HG03175 (cell line): ENCODE data around the gene CDCA8.

Source experiments
- ATAC-seq: cut with Tn5 transposase; IDR thresholded peaks from one replicate; pipeline ENCODE4 v1.9.1; 2021; ENCODE audit warnings: mild to moderate bottlenecking, moderate library complexity; ENCODE audit not compliant: unreplicated experiment

The CDCA8 gene

DNA sequence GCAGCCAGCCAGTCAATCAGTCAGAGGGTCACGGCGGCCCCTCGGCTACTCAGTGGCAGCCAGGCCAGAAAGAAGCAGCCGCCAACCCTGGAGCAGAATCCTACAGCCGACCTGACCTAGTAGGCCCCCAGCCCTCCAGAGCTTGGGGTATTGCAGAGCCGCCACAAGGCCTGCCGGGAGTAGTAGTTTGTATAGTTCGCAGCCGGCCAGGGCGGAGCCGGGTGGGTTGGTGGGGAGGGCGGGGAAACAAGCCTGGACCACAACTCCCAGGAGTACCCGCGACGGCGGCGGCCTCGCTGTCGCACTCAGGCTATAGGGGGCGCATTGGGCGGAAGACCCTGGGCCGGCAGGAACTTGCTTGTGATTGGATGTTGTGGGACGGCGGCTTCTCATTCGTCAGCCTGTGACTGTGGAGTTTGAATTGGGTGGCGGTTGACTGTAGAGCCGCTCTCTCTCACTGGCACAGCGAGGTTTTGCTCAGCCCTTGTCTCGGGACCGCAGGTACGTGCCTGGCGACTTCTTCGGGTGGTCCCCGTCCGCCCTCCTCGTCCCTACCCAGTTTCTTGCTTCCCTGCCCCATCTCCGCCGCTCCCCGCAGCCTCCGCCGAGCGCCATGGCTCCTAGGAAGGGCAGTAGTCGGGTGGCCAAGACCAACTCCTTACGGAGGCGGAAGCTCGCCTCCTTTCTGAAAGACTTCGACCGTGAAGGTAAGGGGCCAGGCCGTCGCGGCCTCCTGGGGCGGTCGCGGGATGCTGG is at the start of gene CDCA8:
Gene CDCA8 (plus strand): TSS at position 439 of the 756 bp plus-strand sequence. CDS start 175 bp downstream, at position 614.
- peak; percentile 82 for ATAC-seq

DNA sequence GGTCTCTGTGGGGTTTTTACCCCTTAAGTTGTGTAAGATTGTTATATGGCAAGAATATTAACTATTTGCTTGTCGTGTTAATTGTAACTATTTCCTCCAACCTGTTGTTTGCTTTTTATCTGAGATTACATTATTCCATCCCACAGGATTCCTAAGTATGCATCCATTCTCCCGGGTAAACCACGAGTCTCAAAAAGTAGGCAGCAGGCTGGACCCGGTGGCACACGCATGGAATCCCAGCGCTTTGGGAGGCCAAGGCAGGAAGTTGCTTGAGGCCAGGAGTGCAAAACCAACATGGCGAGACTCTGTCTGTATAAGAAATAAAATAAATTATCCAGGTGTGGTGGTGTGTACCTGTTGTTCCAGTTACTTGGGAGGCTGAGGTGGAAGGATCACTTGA is 45.0 kb upstream of the CDCA8 start:
- ATAC-seq = no peak

DNA sequence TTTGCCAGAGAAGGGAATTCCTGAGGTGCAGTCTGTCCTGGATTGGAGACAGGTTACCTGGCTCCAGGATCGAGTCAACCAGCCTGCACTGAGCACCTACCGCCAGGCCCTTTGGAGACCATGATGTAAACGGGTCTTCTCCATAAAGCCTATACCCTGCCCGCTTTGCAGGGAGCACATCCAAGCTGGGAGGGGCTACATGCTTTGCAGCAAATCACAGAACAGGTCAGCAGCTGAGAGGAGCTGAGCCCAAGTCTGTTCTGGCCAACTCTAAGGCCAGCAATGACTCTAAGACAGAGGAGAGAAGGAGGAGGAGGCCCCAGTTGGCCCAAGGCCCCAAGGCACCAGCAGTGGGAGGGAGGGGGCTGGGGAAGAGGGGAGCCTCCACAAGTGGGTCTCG is 42.1 kb upstream of the CDCA8 start:
- no peak for ATAC-seq

DNA sequence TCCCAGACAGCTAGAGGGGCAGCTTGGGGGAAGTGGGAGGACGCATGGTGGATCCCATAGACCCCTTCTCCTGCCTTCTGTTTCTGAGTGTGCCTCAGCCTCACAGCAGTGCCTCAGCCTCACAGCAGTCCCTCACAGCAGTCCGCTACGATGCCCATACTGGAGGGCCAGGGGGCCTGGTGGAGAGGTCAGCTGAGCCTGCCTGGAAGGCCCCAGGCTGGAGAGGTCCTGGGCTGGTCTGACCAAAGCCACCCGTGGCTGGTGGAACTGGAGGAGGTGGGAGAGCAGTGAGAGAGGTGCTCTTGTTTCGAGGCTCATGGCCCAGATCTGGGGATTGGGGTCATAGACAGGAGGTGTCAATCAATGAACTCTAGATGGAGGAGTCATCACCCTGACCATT is 41.6 kb upstream of the CDCA8 start:
- no peak for ATAC-seq

DNA sequence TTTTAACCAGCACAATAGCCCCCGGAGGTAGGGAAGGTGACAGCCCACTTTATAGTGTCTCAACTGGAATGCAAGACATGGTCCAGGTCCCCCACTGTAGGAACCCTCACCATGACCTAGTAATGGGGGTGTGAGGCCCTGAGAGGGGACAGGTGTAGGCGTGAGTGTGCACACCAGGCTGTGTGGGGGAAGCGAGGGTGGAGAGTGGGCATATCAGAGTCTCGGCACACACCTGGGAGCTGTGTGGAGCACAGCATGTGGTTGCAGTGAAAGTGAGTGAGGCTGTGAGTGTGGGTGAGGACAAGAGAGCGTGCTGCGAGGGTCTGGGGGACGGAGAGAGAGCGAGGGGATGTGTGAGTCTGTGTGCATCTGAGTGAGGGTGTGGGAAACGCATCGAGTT is 40.5 kb upstream of the CDCA8 start:
- no peak for ATAC-seq

DNA sequence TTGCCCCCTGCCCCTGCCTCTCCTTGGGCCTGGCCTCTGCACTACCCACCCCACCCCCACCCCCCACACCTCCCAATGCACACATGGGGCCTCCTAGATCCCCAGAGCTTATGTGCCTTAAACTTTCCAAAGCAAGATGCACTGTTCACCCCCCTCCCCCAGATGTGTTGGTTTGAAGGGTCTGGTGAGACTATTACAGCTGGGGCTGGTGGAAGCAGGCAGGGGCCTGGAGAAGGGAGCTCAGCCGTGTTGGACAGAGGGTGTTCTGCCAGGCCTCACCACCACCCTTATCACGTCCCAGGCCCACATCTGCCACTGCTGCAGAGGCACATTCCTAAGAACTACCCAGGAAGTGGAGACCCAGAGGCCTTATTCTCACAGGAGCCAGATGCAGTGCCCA is 39.3 kb upstream of the CDCA8 start:
- no peak for ATAC-seq

DNA sequence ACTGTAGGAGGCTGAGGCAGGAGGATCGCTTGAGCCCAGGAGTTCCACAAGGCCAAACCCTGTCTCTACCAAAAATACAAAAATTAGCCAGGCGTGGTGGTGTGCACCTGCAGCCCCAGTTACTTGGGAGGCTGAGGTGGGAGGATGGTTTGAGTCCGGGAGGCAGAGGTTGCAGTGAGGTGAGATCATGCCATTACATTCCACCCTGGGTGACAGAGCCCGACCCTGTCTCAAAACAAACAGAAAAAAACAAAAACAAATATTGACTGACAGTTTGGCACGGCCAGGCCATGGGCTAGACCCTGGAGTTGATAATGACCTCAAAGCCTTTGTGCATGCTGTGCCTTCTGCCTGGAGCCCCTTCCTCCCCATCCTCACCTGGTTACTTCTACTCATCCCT is 38.4 kb upstream of the CDCA8 start:
- ATAC-seq = no peak

DNA sequence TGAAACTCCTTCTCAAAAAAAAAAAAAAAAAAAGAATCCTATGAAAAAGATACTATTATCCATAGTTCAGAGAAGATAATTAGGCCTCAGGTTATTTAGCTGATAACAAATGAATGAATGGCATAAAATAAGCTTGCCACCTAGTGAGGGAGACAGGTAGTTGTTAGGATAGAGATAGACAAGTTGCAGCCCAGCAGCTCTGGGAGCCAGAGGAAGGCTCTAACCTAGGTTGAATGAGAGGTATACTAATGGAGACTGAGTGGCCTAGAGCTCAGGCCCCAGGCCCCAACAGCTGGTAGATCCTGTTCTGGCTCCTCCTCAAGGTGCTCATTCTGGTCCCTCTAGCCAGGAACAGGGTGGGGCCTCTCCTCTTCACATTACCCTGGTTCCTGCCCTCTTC is 37.0 kb upstream of the CDCA8 start:
- no peak for ATAC-seq

DNA sequence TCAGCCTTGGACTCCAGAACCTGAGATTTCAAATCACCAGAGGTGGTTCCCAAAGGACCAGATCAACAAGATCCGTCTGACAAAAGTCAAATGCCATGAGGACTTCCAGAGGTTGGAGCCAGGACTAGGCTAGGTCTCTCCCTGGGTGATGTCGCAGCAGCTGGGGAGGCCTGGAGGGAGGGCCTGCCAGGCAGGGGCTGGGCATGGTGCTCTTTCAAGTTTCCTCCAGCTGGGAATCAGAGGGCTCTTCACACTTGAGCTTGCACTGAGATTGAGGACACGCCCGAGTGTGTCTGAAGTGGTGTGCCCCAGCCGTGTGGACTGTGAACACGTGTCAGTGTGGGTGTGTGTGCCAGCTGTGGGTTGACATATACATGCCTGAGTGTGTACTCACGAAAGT is 36.3 kb upstream of the CDCA8 start:
- no peak for ATAC-seq

DNA sequence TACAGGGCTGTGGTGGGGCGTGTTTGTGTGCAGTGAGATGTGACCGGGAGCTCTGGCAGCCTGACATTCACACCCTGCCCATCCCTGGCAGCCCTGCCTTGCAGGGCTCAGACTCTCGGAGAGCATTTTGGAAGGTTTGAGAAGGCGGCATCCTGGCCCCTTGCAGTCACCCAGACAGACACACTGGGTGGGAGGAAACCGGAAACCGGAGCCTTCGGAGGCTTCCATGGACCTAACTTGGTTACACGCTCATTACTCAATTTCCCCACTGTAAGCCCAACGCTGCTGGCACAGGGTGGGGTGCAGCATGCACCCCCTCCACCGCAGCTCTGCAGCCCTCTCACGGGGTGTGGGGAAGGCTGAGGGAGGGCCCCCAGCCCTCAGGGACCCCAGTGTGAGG is 35.4 kb upstream of the CDCA8 start:
- no peak for ATAC-seq

DNA sequence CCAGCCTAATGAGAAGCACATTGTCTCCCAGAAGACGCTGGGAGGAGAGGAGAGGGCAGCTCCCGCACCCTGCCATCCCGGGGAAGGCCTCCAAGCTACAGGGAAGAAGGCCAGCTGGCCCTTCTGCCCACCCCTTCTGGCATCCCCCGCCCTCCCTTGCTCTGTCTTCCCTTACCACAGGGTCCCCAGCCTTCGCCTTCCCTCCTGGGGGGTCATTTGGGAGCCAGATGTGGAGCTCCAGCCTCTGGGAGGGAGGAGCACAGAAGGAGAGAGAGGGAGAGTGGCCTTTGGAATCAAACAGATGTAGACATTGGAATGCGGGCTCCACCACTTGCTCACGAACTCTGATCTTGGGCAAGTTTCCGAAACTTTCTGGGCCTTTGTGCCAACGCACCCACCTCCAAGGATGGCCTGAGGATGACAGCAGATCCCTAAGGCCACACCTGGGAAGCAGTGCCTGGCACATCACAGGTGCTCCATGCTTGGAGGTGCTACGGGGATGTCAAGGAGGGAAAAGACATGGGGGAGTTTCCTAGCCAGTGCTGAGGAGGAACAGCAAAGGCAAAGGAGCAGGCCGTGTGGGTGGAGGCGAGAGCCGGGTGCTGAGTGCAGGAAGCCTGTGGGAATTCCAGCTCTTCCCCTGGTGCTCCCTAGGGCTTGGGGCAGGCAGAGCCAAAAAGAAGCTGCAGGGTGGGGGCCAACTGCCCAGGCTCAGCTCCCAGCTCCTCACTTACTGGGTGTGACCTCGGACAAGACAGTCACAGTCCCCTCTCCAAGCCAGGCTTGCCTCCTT is 34.5 kb upstream of the CDCA8 start:
- ATAC-seq = no peak

DNA sequence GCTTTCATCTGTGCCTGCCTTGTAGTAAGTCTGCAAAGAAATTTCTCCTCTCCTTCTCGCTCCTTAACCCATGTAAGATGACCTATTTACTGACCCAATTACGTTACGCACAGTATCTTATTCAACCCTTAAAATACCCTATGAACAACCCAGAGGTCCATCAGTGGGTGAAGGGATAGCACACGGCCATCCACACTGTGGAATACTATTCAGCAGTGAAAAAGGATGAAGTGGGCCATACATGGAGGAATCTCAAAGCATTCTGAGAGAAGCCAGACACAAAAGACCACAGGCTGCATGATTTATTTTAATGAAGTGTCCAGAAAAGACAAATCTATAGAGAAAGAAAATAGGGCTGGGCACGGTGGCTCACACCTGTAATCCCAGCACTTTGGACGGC is 33.8 kb upstream of the CDCA8 start:
- ATAC-seq = no peak

DNA sequence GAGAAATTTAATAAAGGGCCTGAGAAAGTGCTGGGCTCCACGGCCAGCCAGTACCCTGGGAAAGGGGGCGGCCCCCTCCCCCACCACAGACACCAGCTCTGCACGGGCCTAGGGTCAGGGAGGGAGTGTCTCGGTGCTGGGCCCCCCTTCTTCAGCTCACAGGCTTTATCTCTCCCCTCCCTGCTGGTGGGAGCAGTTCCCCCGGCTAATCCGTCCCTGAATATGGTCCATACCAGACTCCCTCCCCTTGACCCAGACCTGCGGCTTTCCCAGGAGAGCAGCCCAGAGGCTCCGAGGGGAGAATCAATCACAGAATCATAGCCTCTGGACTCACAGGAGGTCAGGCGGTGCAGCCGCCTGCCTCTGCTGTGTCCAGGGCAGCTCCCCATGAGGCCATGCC is 31.7 kb upstream of the CDCA8 start:
- ATAC-seq = no peak

DNA sequence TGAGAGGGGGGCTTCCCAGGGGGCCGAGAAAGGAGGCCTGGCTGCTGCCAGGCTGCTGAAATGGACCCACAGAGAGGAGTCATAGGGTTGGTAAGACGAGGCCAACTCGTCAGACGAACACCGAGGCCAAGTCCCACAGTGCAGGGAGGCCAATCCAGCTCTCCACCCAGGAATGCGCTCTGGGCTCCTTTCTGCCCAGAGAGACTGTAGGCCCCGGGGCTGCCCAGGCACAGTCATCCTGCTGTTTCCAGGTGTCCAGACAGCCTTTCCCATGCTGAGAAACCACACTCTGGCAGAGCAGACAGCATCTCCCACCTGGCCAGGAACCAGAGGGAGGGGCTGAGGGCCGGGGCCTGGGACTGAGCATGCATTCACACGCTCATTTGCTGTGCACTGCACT is 30.9 kb upstream of the CDCA8 start:
- no peak for ATAC-seq

DNA sequence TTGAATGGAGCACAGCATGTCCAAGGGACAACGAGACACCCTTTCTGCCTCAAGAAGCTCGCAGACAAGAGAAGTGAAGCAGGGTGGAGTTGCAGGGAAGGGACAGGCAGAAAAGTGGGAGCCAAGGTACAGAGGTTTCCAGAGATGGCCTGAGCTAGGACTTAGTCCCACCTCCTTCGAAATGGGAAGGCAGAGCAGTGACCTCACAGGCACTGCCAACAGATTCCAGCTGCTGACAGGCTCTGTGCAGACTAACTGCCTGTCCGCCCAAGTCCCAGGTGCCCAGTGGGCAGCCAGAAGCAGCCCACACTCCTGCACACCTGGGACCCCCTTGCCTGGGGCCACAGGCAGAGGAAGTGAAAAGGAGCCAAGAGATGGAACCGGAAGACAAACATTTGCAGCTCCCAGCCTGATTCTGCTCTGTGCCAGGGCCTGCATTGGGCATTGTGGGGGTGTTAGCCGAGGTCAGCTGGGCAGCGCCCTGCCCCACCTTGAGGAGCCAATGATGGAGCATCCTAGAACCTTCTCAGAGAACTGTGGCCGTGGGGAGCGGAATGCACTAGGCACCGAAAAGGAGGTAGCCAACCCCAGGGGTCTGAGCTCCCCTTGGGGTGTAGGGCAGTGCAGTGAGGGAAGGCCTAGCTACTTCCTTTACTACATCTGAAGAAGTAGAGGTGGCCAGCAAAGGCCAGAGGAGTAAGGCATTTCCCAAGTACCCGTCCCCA is 30.1 kb upstream of the CDCA8 start:
- no peak for ATAC-seq

DNA sequence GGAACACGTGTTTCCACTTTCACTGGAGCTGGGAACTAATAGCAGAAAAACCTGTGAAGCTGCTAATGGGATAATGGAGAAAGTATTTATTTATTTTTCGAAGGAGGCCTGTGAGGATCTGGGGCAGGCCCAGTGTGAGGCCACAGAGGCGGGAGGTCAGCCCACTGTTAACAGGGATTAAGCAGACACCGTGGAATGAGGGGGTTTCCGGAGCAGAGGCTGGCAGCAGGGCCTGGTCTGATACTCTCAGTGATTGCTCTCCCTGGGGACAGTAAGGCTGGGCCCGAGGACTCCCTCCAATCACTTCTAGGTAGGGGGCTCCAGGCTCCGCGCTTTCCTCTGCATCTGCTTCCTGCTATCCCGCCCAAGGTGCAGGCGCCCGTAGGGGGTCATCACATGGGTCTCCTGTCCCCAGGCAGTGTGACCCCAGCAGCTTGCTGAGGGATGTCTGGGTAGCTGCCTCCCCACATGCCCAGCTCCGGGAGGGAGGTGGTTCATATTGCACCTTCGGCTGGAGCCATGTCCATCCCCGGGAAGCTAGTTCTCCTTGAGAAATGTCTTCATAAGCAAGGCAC is 28.8 kb upstream of the CDCA8 start:
- ATAC-seq = no peak

DNA sequence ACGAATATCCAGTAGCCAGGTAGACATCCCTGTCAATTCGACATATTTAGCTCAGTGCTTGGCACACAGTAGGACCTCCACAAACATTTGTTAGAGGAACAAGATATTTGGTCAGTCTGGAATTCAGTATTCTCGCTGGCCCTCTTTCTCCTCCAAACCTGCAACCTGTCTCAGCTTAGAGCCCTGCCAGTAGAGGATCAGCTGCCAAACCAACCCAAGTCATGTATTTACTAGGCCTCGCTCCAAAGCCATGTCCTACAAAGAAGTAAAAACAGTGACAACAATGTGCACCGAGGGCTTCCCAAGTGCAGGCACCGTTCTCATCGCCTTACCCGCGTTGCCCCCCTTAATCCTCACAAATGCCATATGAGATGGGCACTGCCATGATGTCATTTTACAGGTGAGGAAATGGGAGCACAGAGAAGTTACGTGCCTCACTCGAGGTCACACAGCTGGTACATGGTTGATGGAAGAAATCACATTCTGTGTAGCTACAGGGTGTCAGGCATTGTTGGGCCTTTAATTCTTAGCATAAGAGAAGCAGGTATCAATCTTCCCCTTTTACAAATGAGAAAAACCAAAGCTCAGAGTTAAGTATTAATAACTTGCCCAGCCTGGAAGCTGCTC is 26.0 kb upstream of the CDCA8 start:
- ATAC-seq = no peak

DNA sequence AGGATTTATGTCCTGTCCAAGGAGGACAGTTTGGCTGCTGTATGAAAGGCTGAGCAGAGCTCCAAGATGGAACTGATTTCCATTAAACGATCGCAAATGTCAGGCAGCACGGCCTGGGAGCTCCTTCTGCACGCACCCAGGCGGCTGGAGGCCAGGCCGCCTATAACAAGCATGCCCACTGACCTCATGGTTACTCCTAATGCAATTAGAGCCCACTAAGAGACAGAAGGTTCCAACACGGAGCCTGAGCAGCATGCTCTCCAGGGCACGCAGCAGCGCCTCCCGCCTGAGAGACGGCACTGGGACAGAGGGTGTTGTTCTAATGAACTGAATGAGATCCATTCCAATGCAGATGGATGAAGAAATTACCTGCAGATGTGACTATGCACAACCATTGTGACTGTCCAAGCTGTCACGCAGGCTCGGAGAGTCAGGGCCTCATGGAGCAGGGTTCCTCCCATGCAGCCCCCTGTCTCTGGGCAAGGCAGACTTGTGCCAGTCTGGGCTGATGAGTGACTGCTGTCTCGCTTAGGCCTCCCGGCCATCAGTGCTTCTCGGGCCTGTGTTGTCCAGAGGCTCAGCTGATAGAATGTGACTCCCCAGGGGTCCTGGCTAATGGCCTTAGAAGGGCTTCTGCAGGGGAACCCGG is 25.2 kb upstream of the CDCA8 start:
- no peak for ATAC-seq

DNA sequence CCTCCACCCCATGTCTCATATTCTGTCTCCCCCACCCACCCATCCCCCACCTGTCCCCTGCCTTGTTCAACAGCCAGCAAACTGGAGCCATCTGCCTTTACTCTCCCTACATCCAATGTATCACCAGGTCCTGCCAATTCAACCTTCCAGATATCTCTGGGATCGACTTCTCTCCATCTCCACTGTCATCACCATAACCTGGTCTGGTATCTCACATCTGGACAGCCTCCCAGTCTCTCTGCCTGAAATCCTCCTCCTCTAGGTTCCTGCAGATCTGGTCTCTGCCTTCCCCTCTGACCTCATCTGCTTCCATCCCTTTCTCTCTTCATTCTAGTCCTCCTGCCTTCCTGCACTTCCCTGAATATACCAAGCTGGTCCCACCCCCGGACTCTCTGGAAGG is 22.2 kb upstream of the CDCA8 start:
- no peak for ATAC-seq

DNA sequence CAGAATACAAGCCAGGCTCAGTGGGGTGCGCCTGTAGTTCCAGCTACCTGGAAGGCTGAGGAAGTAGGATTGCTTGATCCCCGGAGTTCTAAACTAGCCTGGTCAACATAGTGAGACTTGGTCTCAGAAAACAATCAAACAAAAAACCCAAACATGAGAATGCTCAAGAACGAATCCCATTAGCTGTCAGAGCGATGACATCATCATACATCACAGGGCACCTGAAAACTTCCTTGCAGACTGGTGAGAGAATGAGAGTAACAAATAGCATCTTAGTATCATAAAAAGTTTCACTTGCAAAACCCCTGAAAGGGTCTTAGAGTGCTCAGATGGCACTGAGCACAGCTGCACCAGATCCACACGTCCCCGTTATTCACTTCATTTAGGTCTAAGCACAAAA is 21.1 kb upstream of the CDCA8 start:
- ATAC-seq = no peak
